GM23248 (cell line): ENCODE data around the gene SRRM1. TPM values are rescaled to one million over a fixed set of nuclear protein-coding genes. Genes with fewer than 3 reads are reported as not detected.
A peak's percentile ranks its signal among the peaks of the same experiment; 100 is the strongest.

ENCODE experiments used
- DNase-seq: peaks from one replicate; pipeline ENCODE4 v3.0.0-alpha.2; 2015
- H2AFZ ChIP-seq: fragments of 200-600 bp; sonication (generic); 2 replicates; pipeline ENCODE4 v1.6.1; 2016; ENCODE audit warnings: antibody characterized with exemption
- H3F3A ChIP-seq: fragments of 200-600 bp; sonication (generic); 2 replicates; pipeline ENCODE4 v1.6.1; 2016; ENCODE audit warnings: mild to moderate bottlenecking, antibody characterized with exemption, mixed run types; ENCODE audit not compliant: insufficient read depth
- H3K27ac ChIP-seq: fragments of 200-600 bp; sonication (generic); 2 replicates; pipeline ENCODE4 v1.5.1; 2016; ENCODE audit warnings: mild to moderate bottlenecking
- H3K27me3 ChIP-seq: fragments of 200-600 bp; sonication (generic); replicated peaks from 2 replicates; pipeline ENCODE4 v1.6.1; 2016; ENCODE audit warnings: mild to moderate bottlenecking; ENCODE audit not compliant: insufficient read depth
- H3K36me3 ChIP-seq: fragments of 200-600 bp; sonication (generic); 2 replicates; pipeline ENCODE4 v1.6.1; 2016; ENCODE audit warnings: low read depth, mild to moderate bottlenecking
- H3K4me1 ChIP-seq: fragments of 200-600 bp; sonication (generic); 2 replicates; pipeline ENCODE4 v1.6.1; 2016; ENCODE audit warnings: mild to moderate bottlenecking; ENCODE audit not compliant: insufficient read depth
- H3K4me2 ChIP-seq: fragments of 200-600 bp; sonication (generic); one replicate; pipeline ENCODE4 v1.6.1; 2016; ENCODE audit warnings: mild to moderate bottlenecking; ENCODE audit not compliant: unreplicated experiment
- H3K4me3 ChIP-seq: fragments of 200-600 bp; sonication (generic); 2 replicates; pipeline ENCODE4 v1.5.1; 2016; ENCODE audit warnings: mild to moderate bottlenecking
- H3K79me2 ChIP-seq: fragments of 200-600 bp; sonication (generic); 2 replicates; pipeline ENCODE4 v1.6.1; 2016; ENCODE audit warnings: mild to moderate bottlenecking; ENCODE audit not compliant: insufficient read depth
- H3K9ac ChIP-seq: fragments of 200-600 bp; sonication (generic); 2 replicates; pipeline ENCODE4 v1.6.1; 2016; ENCODE audit warnings: mild to moderate bottlenecking
- H3K9me2 ChIP-seq: fragments of 200-600 bp; sonication (generic); 2 replicates; pipeline ENCODE4 v1.6.1; 2016; ENCODE audit warnings: mixed run types, mild to moderate bottlenecking, moderate library complexity; ENCODE audit not compliant: insufficient read depth
- H3K9me3 ChIP-seq: fragments of 200-600 bp; sonication (generic); one replicate; pipeline ENCODE4 v1.6.1; 2017; ENCODE audit warnings: low read depth
- H4K20me1 ChIP-seq: fragments of 200-600 bp; sonication (generic); 2 replicates; pipeline ENCODE4 v1.6.0; 2016; ENCODE audit not compliant: insufficient read depth
- EZH2 ChIP-seq: fragments of 200-600 bp; sonication (generic); IDR thresholded peaks from 2 replicates; pipeline ENCODE4 v1.6.1; 2018; ENCODE audit warnings: antibody characterized with exemption, mild to moderate bottlenecking; ENCODE audit not compliant: insufficient read depth, poor library complexity, severe bottlenecking
- EZH2phosphoT487 ChIP-seq: fragments of 200-600 bp; sonication (generic); IDR thresholded peaks from 2 replicates; pipeline ENCODE4 v1.6.1; 2018; ENCODE audit warnings: antibody characterized with exemption, moderate library complexity, mild to moderate bottlenecking, low read depth; ENCODE audit not compliant: insufficient read depth
- WGBS, 2 experiments: methylation state at CpG; one replicate each; pipeline ENCODE4 v1.1.6; 2015 to 2017; ENCODE audit warnings: low lambda C conversion rate in 2 of 2, low coverage in 1 of 2; ENCODE audit errors: missing lambda C conversion rate in 2 of 2; 5-methylcytosine and 5-hydroxymethylcytosine counted together
- in situ Hi-C: fragments of 300-500 bp; cut with MboI; formaldehyde crosslinking; loops from 2 replicates; pipeline ENCODE4 v1.15.0; 2020
- polyA plus RNA-seq: library from polyadenylated mRNA; unstranded; fragments of >200 nt; fragmentation: Nextera tagmentation; extraction: Ambion mirVana; gene quantifications from 2 replicates; pipeline ENCODE4 v1.2.1, GENCODE V29; 2016
- total RNA-seq: library from RNA; depleted of rRNA; stranded (reverse); fragments of >200 nt; shearing (Covaris generic); gene quantifications from 2 replicates; pipeline ENCODE4 v1.2.3, GENCODE V29; 2014

SRRM1 gene
- total and polyA plus RNA-seq, 2 experiments from 2014 or later: 36.1 to 143 TPM

- Histone ChIP-seq H3K4me1 (peaks cover 24% of the 10 kb centered on the region), H3K9me3 (no peaks in the 10 kb centered on the region), H3K36me3 (peaks cover 41% of the 10 kb centered on the region), H3K4me3 (peak overlapping the region; percentile 90), H3K9me2 (no peaks in the 10 kb centered on the region), H2AFZ (no peak overlapping the region), H3K27me3 (no peaks in the 10 kb centered on the region), H3K79me2 (peaks cover 65% of the 10 kb centered on the region), H3K4me2 (peak overlapping the region; percentile 98), H4K20me1 (peaks cover 17% of the 10 kb centered on the region; the same call in 1 of the 2 replicates), H3K9ac (peak overlapping the region; percentile 92), H3F3A (peaks cover 29% of the 10 kb centered on the region), H3K27ac (peak overlapping the region; percentile 62)
- peak; percentile 48 for DNase-seq
- in situ Hi-C loops: no loop called here
- 0 to 1% methylated on average over 9 of the region's 9 CpGs for WGBS, 2 experiments
- TF ChIP-seq EZH2 (no peak), EZH2phosphoT487 (no peak)
Measured at GRCh38 chr1:24644100-24644384, 940 bp downstream of the SRRM1 start.

GRCh38 chr1:24648919-24649318 is 5.8 kb downstream of the SRRM1 start:
- Histone ChIP-seq H3K27ac (no peak overlapping the region), H3K36me3 (peaks cover 84% of the 10 kb centered on the region), H2AFZ (no peak overlapping the region), H3K4me1 (peaks cover 16% of the 10 kb centered on the region), H3K9ac (no peak overlapping the region), H3K9me3 (no peaks in the 10 kb centered on the region), H3K4me2 (no peak overlapping the region), H3K9me2 (no peaks in the 10 kb centered on the region), H3F3A (peaks cover 28% of the 10 kb centered on the region), H4K20me1 (peaks cover 17% of the 10 kb centered on the region; the same call in 1 of the 2 replicates), H3K27me3 (no peaks in the 10 kb centered on the region), H3K4me3 (no peak overlapping the region), H3K79me2 (peaks cover 98% of the 10 kb centered on the region)
- TF ChIP-seq EZH2: no peak
- TF ChIP-seq EZH2phosphoT487: no peak
- DNase-seq: no peak
- WGBS, 2 experiments: 91 to 95% methylated on average over 5 of the region's 5 CpGs
- in situ Hi-C loops: no loop called here

GRCh38 chr1:24652382-24652781 is 9.3 kb downstream of the SRRM1 start:
- Histone ChIP-seq H3K36me3 (peaks cover 94% of the 10 kb centered on the region), H3K79me2 (peaks cover 98% of the 10 kb centered on the region)
- WGBS, 2 experiments: 95 to 97% methylated on average over 13 of the region's 13 CpGs

GRCh38 chr1:24654010-24654409 is 10.9 kb downstream of the SRRM1 start:
- Histone ChIP-seq H2AFZ (no peak overlapping the region), H3K9me2 (no peaks in the 10 kb centered on the region), H3K79me2 (peaks cover 98% of the 10 kb centered on the region), H3K36me3 (peaks cover 83% of the 10 kb centered on the region), H3K4me3 (no peak overlapping the region), H3K9ac (no peak overlapping the region), H3F3A (peaks cover 59% of the 10 kb centered on the region), H3K4me2 (no peak overlapping the region), H3K27ac (no peak overlapping the region), H3K9me3 (no peaks in the 10 kb centered on the region), H3K4me1 (no peaks in the 10 kb centered on the region), H4K20me1 (no peaks in the 10 kb centered on the region), H3K27me3 (no peaks in the 10 kb centered on the region)
- TF ChIP-seq EZH2 (no peak), EZH2phosphoT487 (no peak)
- in situ Hi-C loops: no loop called here
- 98% methylated on average over 3 of the region's 3 CpGs for WGBS, 2 experiments
- DNase-seq: no peak

More at GRCh38 chr1:24652382-24652781, 9.3 kb downstream of the SRRM1 start:
- no peak for DNase-seq
- Histone ChIP-seq H3K9me3 (no peaks in the 10 kb centered on the region), H3K4me1 (no peaks in the 10 kb centered on the region), H3K27me3 (no peaks in the 10 kb centered on the region), H3K27ac (no peak overlapping the region), H3K9me2 (no peaks in the 10 kb centered on the region), H3K4me3 (no peak overlapping the region), H4K20me1 (no peaks in the 10 kb centered on the region), H3F3A (peaks cover 52% of the 10 kb centered on the region), H2AFZ (no peak overlapping the region), H3K9ac (no peak overlapping the region), H3K4me2 (no peak overlapping the region)
- TF ChIP-seq EZH2 (no peak), EZH2phosphoT487 (no peak)
- in situ Hi-C loops: no loop called here

GRCh38 chr1:24656046-24656445 is 12.9 kb downstream of the SRRM1 start:
- no peak overlapping the region for H2AFZ ChIP-seq
- no peaks in the 10 kb centered on the region for H3K9me3 ChIP-seq
- H3K36me3 ChIP-seq: peaks cover 69% of the 10 kb centered on the region
- H3K27ac ChIP-seq: no peak overlapping the region
- H3K9ac ChIP-seq: no peak overlapping the region
- DNase-seq: no peak
- H3F3A ChIP-seq: peaks cover 73% of the 10 kb centered on the region
- no peaks in the 10 kb centered on the region for H3K9me2 ChIP-seq
- H3K4me2 ChIP-seq: no peak overlapping the region
- TF ChIP-seq EZH2 (no peak), EZH2phosphoT487 (no peak)
- in situ Hi-C loops: no loop called here
- H3K4me1 ChIP-seq: peaks cover 10% of the 10 kb centered on the region
- 96 to 100% methylated on average over 1 of the region's 1 CpG for WGBS, 2 experiments
- no peaks in the 10 kb centered on the region for H3K27me3 ChIP-seq
- no peak overlapping the region for H3K4me3 ChIP-seq
- peaks cover 99% of the 10 kb centered on the region for H3K79me2 ChIP-seq
- no peaks in the 10 kb centered on the region for H4K20me1 ChIP-seq
